ENCODE data around the gene GTF2B.
A peak's percentile ranks its signal among the peaks of the same experiment; 100 is the strongest.
"Not testable (repeated sequence)": the region's sequence is repeated elsewhere in the genome, so short reads cannot be mapped to it uniquely, and the experiment has no call there.

GTF2B gene

GRCh38 chr1:88883156-88883555, 8.2 kb downstream of the GTF2B start:
- DNase-seq, result no peak

GRCh38 chr1:88880717-88881116, 10.7 kb downstream of the GTF2B start:
- not testable (repeated sequence) for DNase-seq

- no peak for DNase-seq
These were observed 12.6 kb downstream of the GTF2B start for GRCh38 chr1:88878731-88879130.

GRCh38 chr1:88877911-88878310, 13.5 kb downstream of the GTF2B start:
- DNase-seq, result no peak

GRCh38 chr1:88877382-88877825, 14.0 kb downstream of the GTF2B start:
- peak; percentile 28 for DNase-seq

GRCh38 chr1:88876573-88877365, 14.6 kb downstream of the GTF2B start:
- no peak for DNase-seq

- DNase-seq, result no peak
These were observed 15.8 kb downstream of the GTF2B start for GRCh38 chr1:88875595-88875994.

GRCh38 chr1:88873737-88874349, 17.5 kb downstream of the GTF2B start:
- DNase-seq, result no peak

GRCh38 chr1:88869644-88870043, 21.7 kb downstream of the GTF2B start:
- DNase-seq, result not testable (repeated sequence)

- DNase-seq, result no peak
These were observed 23.4 kb downstream of the GTF2B start for GRCh38 chr1:88867743-88868521.

- no peak for DNase-seq
These were observed 39.9 kb downstream of the GTF2B start for GRCh38 chr1:88851303-88852063.

- DNase-seq, result no peak
These were observed 43.7 kb downstream of the GTF2B start for GRCh38 chr1:88847643-88848042.

GRCh38 chr1:88825721-88826120, 65.6 kb downstream of the GTF2B start:
- no peak for DNase-seq

- not testable (repeated sequence) for DNase-seq
These were observed 71.7 kb downstream of the GTF2B start for GRCh38 chr1:88819642-88820041.

GRCh38 chr1:88813471-88813870, 77.9 kb downstream of the GTF2B start:
- DNase-seq, result no peak

GRCh38 chr1:88812366-88812765, 79.0 kb downstream of the GTF2B start:
- DNase-seq, result no peak

GRCh38 chr1:88803444-88803843, 87.9 kb downstream of the GTF2B start:
- no peak for DNase-seq

- no peak for DNase-seq
These were observed 88.4 kb downstream of the GTF2B start for GRCh38 chr1:88802950-88803349.

All from CD4-positive, alpha-beta T cell treated with Interleukin-10 for 1 hour (primary cell).